Subcutaneous abdominal adipose tissue (tissue), 5 donors: Measurements from ENCODE around the gene TNFRSF19.

ENCODE experiments used
- H3K27ac ChIP-seq: one replicate; pipeline ENCODE4 v1.7.0; 2013; ENCODE audit warnings: low read depth, mild to moderate bottlenecking, inconsistent platforms, low read length, moderate library complexity
- H3K27me3 ChIP-seq, 5 donors: one replicate each; pipeline ENCODE4 v1.7.0; 2013; ENCODE audit warnings: low read length in 5 of 5, inconsistent platforms in 1 of 5; ENCODE audit not compliant: control insufficient read depth in 5 of 5, insufficient read depth in 4 of 5
- H3K36me3 ChIP-seq, 5 donors: one replicate each; pipeline ENCODE4 v1.7.0; 2013; ENCODE audit warnings: low read length in 5 of 5; ENCODE audit not compliant: control insufficient read depth in 5 of 5, insufficient read depth in 5 of 5
- H3K4me1 ChIP-seq, 5 donors: one replicate each; pipeline ENCODE4 v1.7.0; 2013; ENCODE audit warnings: low read length in 5 of 5, mild to moderate bottlenecking in 3 of 5, moderate library complexity in 1 of 5; ENCODE audit not compliant: control insufficient read depth in 5 of 5, insufficient read depth in 5 of 5
- H3K4me3 ChIP-seq, 5 donors: one replicate each; pipeline ENCODE4 v1.7.0; 2013; ENCODE audit warnings: low read length in 5 of 5, low read depth in 1 of 5
- H3K9ac ChIP-seq, 5 donors: one replicate each; pipeline ENCODE4 v1.7.0; 2013; ENCODE audit warnings: low read length in 5 of 5, mild to moderate bottlenecking in 4 of 5, moderate library complexity in 3 of 5
- H3K9me3 ChIP-seq, 5 donors: one replicate each; pipeline ENCODE4 v1.7.0; 2013; ENCODE audit warnings: low read length in 5 of 5; ENCODE audit not compliant: control insufficient read depth in 5 of 5
- donor health status: healthy.
- donor health status: healthy.
- donor health status: healthy.
- donor health status: healthy.
- donor health status: healthy.

The TNFRSF19 gene

GRCh38 chr13:23599083-23599925 is 29.1 kb downstream of the TNFRSF19 start:
- Histone ChIP-seq H3K9me3 (no peaks in the 10 kb centered on the region), H3K36me3 (no peaks in the 10 kb centered on the region), H3K4me1 (no peaks in the 10 kb centered on the region), H3K4me3 (no peak overlapping the region), H3K9ac (no peak overlapping the region), H3K27ac (no peak overlapping the region), H3K27me3 (no peaks in the 10 kb centered on the region)

- no peak overlapping the region for H3K27ac ChIP-seq
- H3K36me3 ChIP-seq, result no peaks in the 10 kb centered on the region
- H3K27me3 ChIP-seq, result no peaks in the 10 kb centered on the region
- H3K9me3 ChIP-seq, result no peaks in the 10 kb centered on the region
- H3K9ac ChIP-seq, result no peak overlapping the region
- no peak overlapping the region for H3K4me3 ChIP-seq
- H3K4me1 ChIP-seq, result no peaks in the 10 kb centered on the region
These were observed 29.9 kb downstream of the TNFRSF19 start for GRCh38 chr13:23600100-23600499.

GRCh38 chr13:23600534-23600933 is 30.3 kb downstream of the TNFRSF19 start:
- Histone ChIP-seq H3K4me3 (no peak overlapping the region), H3K36me3 (no peaks in the 10 kb centered on the region), H3K9me3 (no peaks in the 10 kb centered on the region), H3K4me1 (no peaks in the 10 kb centered on the region), H3K9ac (no peak overlapping the region), H3K27ac (no peak overlapping the region), H3K27me3 (no peaks in the 10 kb centered on the region)

GRCh38 chr13:23605831-23606230 is 35.6 kb downstream of the TNFRSF19 start:
- Histone ChIP-seq H3K27ac (no peak overlapping the region), H3K4me1 (peaks cover 0 to 29% (median 26%) of the 10 kb centered on the region in 5 donors), H3K36me3 (no peaks in the 10 kb centered on the region), H3K9ac (no peak overlapping the region), H3K4me3 (no peak overlapping the region), H3K9me3 (no peaks in the 10 kb centered on the region), H3K27me3 (no peaks in the 10 kb centered on the region)

- H3K27ac ChIP-seq, result no peak overlapping the region
- H3K9me3 ChIP-seq, result no peaks in the 10 kb centered on the region
- H3K27me3 ChIP-seq, result no peaks in the 10 kb centered on the region
- no peak overlapping the region for H3K9ac ChIP-seq
- H3K4me3 ChIP-seq, result no peak overlapping the region
- peaks cover 0 to 37% (median 29%) of the 10 kb centered on the region in 5 donors for H3K4me1 ChIP-seq
- no peaks in the 10 kb centered on the region for H3K36me3 ChIP-seq
These were observed 37.9 kb downstream of the TNFRSF19 start for GRCh38 chr13:23608138-23608537.

- Histone ChIP-seq H3K9me3 (no peaks in the 10 kb centered on the region), H3K4me3 (peak overlapping the region in 4 of 5 donors; percentile 10 to 41 (median 30)), H3K9ac (no peak overlapping the region), H3K27me3 (no peaks in the 10 kb centered on the region), H3K36me3 (no peaks in the 10 kb centered on the region), H3K4me1 (peaks cover 0 to 37% (median 29%) of the 10 kb centered on the region in 5 donors), H3K27ac (peak overlapping the region; percentile 31)
These were observed 38.6 kb downstream of the TNFRSF19 start for GRCh38 chr13:23608701-23609413.

- Histone ChIP-seq H3K27ac (peak overlapping the region; percentile 31), H3K4me1 (peaks cover 0 to 37% (median 29%) of the 10 kb centered on the region in 5 donors), H3K4me3 (peak overlapping the region; percentile 10 to 41 (median 31)), H3K27me3 (no peaks in the 10 kb centered on the region), H3K36me3 (no peaks in the 10 kb centered on the region), H3K9me3 (no peaks in the 10 kb centered on the region), H3K9ac (peak overlapping the region in 2 of 5 donors; percentile 35 to 42)
These were observed 39.2 kb downstream of the TNFRSF19 start for GRCh38 chr13:23609414-23609760.

GRCh38 chr13:23609874-23610576 is 39.8 kb downstream of the TNFRSF19 start:
- Histone ChIP-seq H3K36me3 (no peaks in the 10 kb centered on the region), H3K4me3 (peak overlapping the region in 1 of 5 donors; percentile 11), H3K9ac (peak overlapping the region in 2 of 5 donors; percentile 35 to 42), H3K27me3 (no peaks in the 10 kb centered on the region), H3K4me1 (peaks cover 0 to 37% (median 29%) of the 10 kb centered on the region in 5 donors), H3K9me3 (no peaks in the 10 kb centered on the region), H3K27ac (peak overlapping the region; percentile 31)

GRCh38 chr13:23610966-23611491 is 40.8 kb downstream of the TNFRSF19 start:
- H3K36me3 ChIP-seq, result no peaks in the 10 kb centered on the region
- peaks cover 0 to 37% (median 29%) of the 10 kb centered on the region in 5 donors for H3K4me1 ChIP-seq
- H3K27me3 ChIP-seq, result no peaks in the 10 kb centered on the region
- H3K27ac ChIP-seq, result no peak overlapping the region
- no peaks in the 10 kb centered on the region for H3K9me3 ChIP-seq
- no peak overlapping the region for H3K9ac ChIP-seq
- no peak overlapping the region for H3K4me3 ChIP-seq
